ENCODE results near the gene ASPHD1. TPM values are rescaled to one million over a fixed set of nuclear protein-coding genes. Genes with fewer than 3 reads are reported as not detected.

Gene ASPHD1
- polyA plus RNA-seq, 1 donor (not counting 4 experiments of a cell fraction or from before 2014, with no cell fraction given), result 0.71 TPM

GRCh38 chr16:29899516-29900101 is 679 bp upstream of the ASPHD1 start, which contains the start of gene SEZ6L2:
Gene SEZ6L2, minus strand, starts transcription at chr16:29899550. Its CDS starts 531 bp downstream, at chr16:29899019.
- H3K9me1 ChIP-seq (ENCODE audit: control insufficient read depth, extremely low read depth, insufficient read depth, low read length), result no peaks in the 10 kb centered on the region
- H3K4me2 ChIP-seq (ENCODE audit: control insufficient read depth, extremely low read depth, insufficient read depth, low read depth, low read length), result peak within 1 kb of the TSS; percentile 84
- no peak for DNase-seq (ENCODE audit: low read depth, low spot score)
- peak within 1 kb of the TSS; percentile 50 for H3K9ac ChIP-seq (ENCODE audit: control insufficient read depth, extremely low read depth, insufficient read depth, low read length)
- peak within 1 kb of the TSS; percentile 88 for H2AFZ ChIP-seq (ENCODE audit: control insufficient read depth, low read length)
- dilution Hi-C loops (cut with MboI; ENCODE audit: extremely low pct_ligation_motif_present, low sequenced_read_pairs), result no loop called here
- no peaks in the 10 kb centered on the region for H3K36me3 ChIP-seq (ENCODE audit: control insufficient read depth in 2 of 2, extremely low read depth in 1 of 2, insufficient read depth in 2 of 2, low read length in 2 of 2)
- no peak within 1 kb of the TSS for H3K27ac ChIP-seq (ENCODE audit: control insufficient read depth, insufficient read depth, low read length)
- peak within 1 kb of the TSS; percentile 60 to 67 (median 66) for H3K4me3 ChIP-seq (ENCODE audit: control insufficient read depth in 2 of 3, extremely low read depth in 1 of 3, insufficient read depth in 2 of 3, low read depth in 1 of 3, low read length in 3 of 3)
- H3K4me1 ChIP-seq (ENCODE audit: control insufficient read depth, extremely low read depth, insufficient read depth, low read length), result peaks cover 10% of the 10 kb centered on the region
- no peaks in the 10 kb centered on the region for H4K20me1 ChIP-seq (ENCODE audit: control insufficient read depth, extremely low read depth, insufficient read depth, low read length)
- TF ChIP-seq, protein P1, sequence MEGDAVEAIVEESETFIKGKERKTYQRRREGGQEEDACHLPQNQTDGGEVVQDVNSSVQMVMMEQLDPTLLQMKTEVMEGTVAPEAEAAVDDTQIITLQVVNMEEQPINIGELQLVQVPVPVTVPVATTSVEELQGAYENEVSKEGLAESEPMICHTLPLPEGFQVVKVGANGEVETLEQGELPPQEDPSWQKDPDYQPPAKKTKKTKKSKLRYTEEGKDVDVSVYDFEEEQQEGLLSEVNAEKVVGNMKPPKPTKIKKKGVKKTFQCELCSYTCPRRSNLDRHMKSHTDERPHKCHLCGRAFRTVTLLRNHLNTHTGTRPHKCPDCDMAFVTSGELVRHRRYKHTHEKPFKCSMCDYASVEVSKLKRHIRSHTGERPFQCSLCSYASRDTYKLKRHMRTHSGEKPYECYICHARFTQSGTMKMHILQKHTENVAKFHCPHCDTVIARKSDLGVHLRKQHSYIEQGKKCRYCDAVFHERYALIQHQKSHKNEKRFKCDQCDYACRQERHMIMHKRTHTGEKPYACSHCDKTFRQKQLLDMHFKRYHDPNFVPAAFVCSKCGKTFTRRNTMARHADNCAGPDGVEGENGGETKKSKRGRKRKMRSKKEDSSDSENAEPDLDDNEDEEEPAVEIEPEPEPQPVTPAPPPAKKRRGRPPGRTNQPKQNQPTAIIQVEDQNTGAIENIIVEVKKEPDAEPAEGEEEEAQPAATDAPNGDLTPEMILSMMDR (optimal IDR thresholded peaks at IDR 0.05 in 1 of 3, IDR thresholded peaks at IDR 0.05 in 1 of 3, conservative IDR thresholded peaks at IDR 0.05 in 1 of 3; ENCODE audit: extremely low read depth in 1 of 3, insufficient read depth in 2 of 3, low read length in 3 of 3), result peak; percentile 19 to 43 (median 30)
- no peak for TF ChIP-seq EZH2 (IDR thresholded peaks at IDR 0.05; ENCODE audit: low read length)
- H3K79me2 ChIP-seq (ENCODE audit: control insufficient read depth, insufficient read depth, low read length), result no peaks in the 10 kb centered on the region
- no peaks in the 10 kb centered on the region for H3K9me3 ChIP-seq (ENCODE audit: control insufficient read depth, low read depth, low read length)
- H3K27me3 ChIP-seq (ENCODE audit: control insufficient read depth, extremely low read depth, insufficient read depth, low read length), result peaks cover 18% of the 10 kb centered on the region
- no peak for FAIRE-seq

- Histone ChIP-seq H3K9me1 (ENCODE audit: control insufficient read depth, extremely low read depth, insufficient read depth, low read length) (no peaks in the 10 kb centered on the region), H2AFZ (ENCODE audit: control insufficient read depth, low read length) (peak overlapping the region; percentile 88), H3K79me2 (ENCODE audit: control insufficient read depth, insufficient read depth, low read length) (no peaks in the 10 kb centered on the region), H3K27ac (ENCODE audit: control insufficient read depth, insufficient read depth, low read length) (no peak overlapping the region), H3K9me3 (ENCODE audit: control insufficient read depth, low read depth, low read length) (no peaks in the 10 kb centered on the region), H4K20me1 (ENCODE audit: control insufficient read depth, extremely low read depth, insufficient read depth, low read length) (no peaks in the 10 kb centered on the region), H3K4me1 (ENCODE audit: control insufficient read depth, extremely low read depth, insufficient read depth, low read length) (peaks cover 10% of the 10 kb centered on the region), H3K27me3 (ENCODE audit: control insufficient read depth, extremely low read depth, insufficient read depth, low read length) (peaks cover 15% of the 10 kb centered on the region), H3K4me2 (ENCODE audit: control insufficient read depth, extremely low read depth, insufficient read depth, low read depth, low read length) (peak overlapping the region; percentile 84), H3K4me3 (ENCODE audit: control insufficient read depth in 2 of 3, extremely low read depth in 1 of 3, insufficient read depth in 2 of 3, low read depth in 1 of 3, low read length in 3 of 3) (peak overlapping the region; percentile 60 to 67 (median 66)), H3K9ac (ENCODE audit: control insufficient read depth, extremely low read depth, insufficient read depth, low read length) (peak overlapping the region; percentile 58), H3K36me3 (ENCODE audit: control insufficient read depth in 2 of 2, extremely low read depth in 1 of 2, insufficient read depth in 2 of 2, low read length in 2 of 2) (no peaks in the 10 kb centered on the region)
- TF ChIP-seq, protein P1 (optimal IDR thresholded peaks at IDR 0.05 in 1 of 3, IDR thresholded peaks at IDR 0.05 in 1 of 3, conservative IDR thresholded peaks at IDR 0.05 in 1 of 3; ENCODE audit: extremely low read depth in 1 of 3, insufficient read depth in 2 of 3, low read length in 3 of 3), result no peak
- TF ChIP-seq EZH2 (IDR thresholded peaks at IDR 0.05; ENCODE audit: low read length), result no peak
- no peak for DNase-seq (ENCODE audit: low read depth, low spot score)
- FAIRE-seq, result no peak
- dilution Hi-C loops (cut with MboI; ENCODE audit: extremely low pct_ligation_motif_present, low sequenced_read_pairs), result no loop called here
These were observed 759 bp downstream of the ASPHD1 start for GRCh38 chr16:29900888-29901606.

Data from keratinocyte (primary cell).